ENCODE data around the gene CTU2. TPM values are rescaled to one million over a fixed set of nuclear protein-coding genes. Genes with fewer than 3 reads are reported as not detected.

CTU2 gene
- total RNA-seq, 1 donor from 2014 or later: 13.1 TPM

DNA sequence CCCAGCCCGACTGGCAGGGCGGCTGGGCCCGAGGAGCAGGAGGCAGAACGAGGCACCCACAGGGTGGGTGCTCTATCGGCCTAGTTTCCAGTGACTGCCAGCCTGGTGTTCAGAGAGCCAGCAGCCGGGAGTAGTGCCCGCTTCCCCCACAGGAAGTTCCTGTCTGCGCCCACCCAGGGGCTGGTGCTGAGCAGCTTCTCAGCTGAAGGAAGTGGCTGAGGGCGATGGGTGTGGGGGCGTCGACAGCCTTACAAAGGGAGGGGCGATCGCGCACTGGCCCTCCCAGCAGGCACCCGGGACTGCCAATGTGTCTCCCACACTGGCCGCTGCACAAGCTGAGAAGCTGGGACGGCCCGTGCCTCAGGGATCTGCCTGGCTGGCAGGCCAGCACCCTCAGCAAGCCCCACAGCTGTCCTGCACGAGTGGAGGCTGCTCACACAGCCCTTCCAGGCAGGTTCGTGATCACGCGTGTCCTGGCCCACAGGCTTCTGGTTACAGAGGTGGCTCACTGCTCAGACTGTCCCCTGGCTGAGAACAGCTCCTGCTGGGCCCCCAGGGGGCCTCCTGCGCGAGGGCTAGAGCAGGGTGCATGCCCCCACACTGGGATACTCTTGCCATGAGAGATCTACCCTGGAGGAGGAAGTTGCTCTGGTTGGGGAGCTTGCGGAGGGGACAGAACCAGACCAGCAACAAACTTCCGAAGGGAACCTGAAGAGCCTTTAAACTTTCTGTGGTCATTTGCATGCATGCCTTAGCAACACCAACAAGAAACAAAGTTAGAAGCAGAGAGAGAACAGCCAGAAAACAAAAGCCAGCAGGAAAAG lies 2.6 kb upstream of the CTU2 start:
- DNase-seq: peak; percentile 55
- Histone ChIP-seq H3K4me3 (peak overlapping the region; percentile 99), H3K27ac (replicated peaks) (peak overlapping the region; percentile 85), H3K36me3 (peaks cover 8% of the 10 kb centered on the region), H3K4me1 (peaks cover 81% of the 10 kb centered on the region), H3K27me3 (ENCODE audit: low read depth) (no peaks in the 10 kb centered on the region), H3K9me3 (replicated peaks) (no peaks in the 10 kb centered on the region)
- TF ChIP-seq, protein P1, sequence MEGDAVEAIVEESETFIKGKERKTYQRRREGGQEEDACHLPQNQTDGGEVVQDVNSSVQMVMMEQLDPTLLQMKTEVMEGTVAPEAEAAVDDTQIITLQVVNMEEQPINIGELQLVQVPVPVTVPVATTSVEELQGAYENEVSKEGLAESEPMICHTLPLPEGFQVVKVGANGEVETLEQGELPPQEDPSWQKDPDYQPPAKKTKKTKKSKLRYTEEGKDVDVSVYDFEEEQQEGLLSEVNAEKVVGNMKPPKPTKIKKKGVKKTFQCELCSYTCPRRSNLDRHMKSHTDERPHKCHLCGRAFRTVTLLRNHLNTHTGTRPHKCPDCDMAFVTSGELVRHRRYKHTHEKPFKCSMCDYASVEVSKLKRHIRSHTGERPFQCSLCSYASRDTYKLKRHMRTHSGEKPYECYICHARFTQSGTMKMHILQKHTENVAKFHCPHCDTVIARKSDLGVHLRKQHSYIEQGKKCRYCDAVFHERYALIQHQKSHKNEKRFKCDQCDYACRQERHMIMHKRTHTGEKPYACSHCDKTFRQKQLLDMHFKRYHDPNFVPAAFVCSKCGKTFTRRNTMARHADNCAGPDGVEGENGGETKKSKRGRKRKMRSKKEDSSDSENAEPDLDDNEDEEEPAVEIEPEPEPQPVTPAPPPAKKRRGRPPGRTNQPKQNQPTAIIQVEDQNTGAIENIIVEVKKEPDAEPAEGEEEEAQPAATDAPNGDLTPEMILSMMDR (IDR thresholded peaks at IDR 0.05; ENCODE audit: borderline replicate concordance): no peak
- intact Hi-C loops (cut with micrococcal nuclease): no loop called here

DNA sequence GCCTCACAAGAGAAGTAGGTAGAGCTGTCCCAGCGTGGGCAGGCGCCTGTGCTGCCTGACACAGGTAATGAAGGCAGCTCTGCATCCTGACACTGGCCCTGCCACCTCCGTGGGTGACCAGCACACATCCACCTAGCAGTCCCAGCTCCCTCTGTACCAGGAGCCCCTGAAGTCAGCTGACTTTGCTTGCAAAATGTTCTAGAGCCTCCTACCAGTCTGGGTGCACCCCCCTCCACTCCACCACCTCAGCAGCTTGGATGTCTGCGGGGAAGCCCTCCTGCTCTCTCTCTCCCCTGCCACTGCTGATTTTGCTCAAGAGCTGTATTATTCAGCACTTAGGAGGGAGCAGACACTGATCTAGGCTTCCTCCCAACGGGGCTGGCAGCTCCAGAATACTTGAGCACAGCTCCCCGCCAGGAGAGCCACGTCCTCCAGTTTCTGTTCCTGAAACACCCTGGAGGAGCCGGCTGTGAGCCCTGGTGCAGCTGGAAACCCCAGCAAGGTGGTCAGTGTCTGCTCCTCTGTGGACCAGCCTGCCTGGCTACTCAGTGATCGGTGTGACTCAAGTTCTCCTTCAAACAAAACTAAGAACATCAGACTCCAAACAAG lies 1.1 kb upstream of the CTU2 start:
- intact Hi-C loops (cut with micrococcal nuclease): no loop called here
- peaks cover 75% of the 10 kb centered on the region for H3K4me1 ChIP-seq
- peak overlapping the region; percentile 93 for H3K27ac ChIP-seq (replicated peaks)
- no peaks in the 10 kb centered on the region for H3K9me3 ChIP-seq (replicated peaks)
- no peaks in the 10 kb centered on the region for H3K36me3 ChIP-seq
- no peak for DNase-seq
- H3K4me3 ChIP-seq: peak overlapping the region; percentile 99
- no peaks in the 10 kb centered on the region for H3K27me3 ChIP-seq (ENCODE audit: low read depth)
- TF ChIP-seq, protein P1 (IDR thresholded peaks at IDR 0.05; ENCODE audit: borderline replicate concordance): no peak

DNA sequence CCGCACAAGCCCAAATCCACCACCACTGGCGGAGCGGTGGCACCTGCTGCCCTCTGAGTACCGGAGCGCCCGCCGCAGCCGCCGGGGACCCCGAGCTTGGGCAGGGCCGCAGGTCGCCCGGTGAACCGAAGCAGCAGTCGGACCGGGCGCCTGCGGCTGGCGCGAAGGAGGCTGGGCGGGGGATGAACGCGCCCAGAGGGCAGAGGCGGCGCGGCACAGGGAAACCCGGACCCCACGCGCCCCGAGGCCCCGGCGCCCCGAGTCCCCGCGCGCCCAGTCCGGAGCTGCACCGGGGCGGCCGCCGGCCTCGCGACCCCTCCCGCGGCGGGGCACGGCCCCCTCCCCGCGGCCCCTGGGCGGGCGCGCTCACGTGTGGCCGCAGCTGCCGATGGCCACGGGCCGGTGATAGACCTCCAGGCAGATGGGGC lies 488 bp upstream of the CTU2 start:
- H3K4me3 ChIP-seq: peak overlapping the region; percentile 99
- TF ChIP-seq, protein P1 (IDR thresholded peaks at IDR 0.05; ENCODE audit: borderline replicate concordance): no peak
- intact Hi-C loops (cut with micrococcal nuclease): no loop called here
- peaks cover 68% of the 10 kb centered on the region for H3K4me1 ChIP-seq
- peak overlapping the region; percentile 93 for H3K27ac ChIP-seq (replicated peaks)
- H3K27me3 ChIP-seq (ENCODE audit: low read depth): no peaks in the 10 kb centered on the region
- DNase-seq: no peak
- H3K36me3 ChIP-seq: no peaks in the 10 kb centered on the region
- H3K9me3 ChIP-seq (replicated peaks): no peaks in the 10 kb centered on the region

DNA sequence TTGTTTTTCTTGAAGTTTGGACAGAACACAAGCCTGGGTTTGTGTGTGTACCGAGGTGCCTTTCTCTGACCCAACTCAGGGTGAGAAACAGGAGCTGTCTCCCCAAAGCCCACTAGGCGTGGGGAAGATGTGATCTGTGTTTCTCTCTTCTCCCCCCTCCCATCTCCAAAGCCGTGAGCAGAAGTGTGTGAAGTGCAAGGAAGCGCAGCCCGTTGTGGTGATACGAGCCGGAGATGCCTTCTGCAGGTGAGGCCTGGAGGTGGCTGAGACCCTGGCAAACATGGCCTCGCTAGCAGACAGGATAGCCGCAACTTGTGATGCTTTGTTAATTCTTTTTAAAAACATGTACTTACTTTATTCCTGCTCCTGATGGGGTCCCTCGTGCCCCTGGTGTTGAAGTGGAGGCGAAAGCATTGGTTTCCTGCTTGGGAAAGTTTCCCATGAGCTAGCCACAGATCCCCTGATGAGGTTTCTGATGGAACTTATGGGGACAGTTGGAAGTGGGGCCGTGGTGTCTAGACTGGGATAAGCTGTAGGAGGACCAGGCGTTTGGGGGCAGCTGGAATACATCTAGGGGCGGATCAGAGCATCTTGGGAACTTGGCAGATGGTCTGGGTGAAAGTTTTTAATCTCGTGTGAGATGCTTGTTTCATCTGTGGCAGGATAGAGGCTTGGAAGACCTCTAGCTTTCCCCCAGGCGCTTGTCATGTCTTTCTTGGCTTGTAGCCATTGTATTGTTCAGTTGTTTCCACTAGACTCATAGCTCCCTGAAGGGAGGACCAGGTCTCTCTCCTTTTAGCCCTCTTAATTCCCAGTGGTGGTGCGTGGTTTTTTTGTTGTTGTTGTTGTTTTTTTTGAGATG lies 893 bp downstream of the CTU2 start:
- H3K9me3 ChIP-seq (replicated peaks): no peaks in the 10 kb centered on the region
- no peak for DNase-seq
- peak overlapping the region; percentile 93 for H3K27ac ChIP-seq (replicated peaks)
- peak overlapping the region; percentile 99 for H3K4me3 ChIP-seq
- TF ChIP-seq, protein P1 (IDR thresholded peaks at IDR 0.05; ENCODE audit: borderline replicate concordance): no peak
- peaks cover 54% of the 10 kb centered on the region for H3K4me1 ChIP-seq
- H3K36me3 ChIP-seq: no peaks in the 10 kb centered on the region
- intact Hi-C loops (cut with micrococcal nuclease): no loop called here
- H3K27me3 ChIP-seq (ENCODE audit: low read depth): no peaks in the 10 kb centered on the region

DNA sequence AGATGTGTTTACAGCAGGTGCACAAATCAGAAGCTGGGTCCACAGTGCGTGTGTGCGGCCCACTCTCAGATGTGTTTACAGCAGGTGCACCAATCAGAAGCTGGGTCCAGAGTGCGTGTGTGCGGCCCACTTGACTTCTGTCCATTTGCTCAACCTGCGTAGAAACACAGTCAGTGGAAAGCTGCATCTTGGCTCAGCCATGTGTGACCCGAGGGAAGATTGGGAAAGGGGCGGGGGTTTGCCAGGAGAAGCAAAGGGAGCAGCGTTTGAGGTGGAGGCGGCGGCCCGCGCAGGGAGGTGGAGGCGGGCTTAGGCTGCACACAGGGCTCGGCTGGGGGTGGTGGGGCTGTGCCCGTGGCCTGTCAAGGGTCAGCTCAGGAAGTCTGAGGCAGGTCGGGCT lies 4.3 kb downstream of the CTU2 start:
- no peak for DNase-seq
- Histone ChIP-seq H3K4me3 (no peak overlapping the region), H3K36me3 (peaks cover 24% of the 10 kb centered on the region), H3K9me3 (replicated peaks) (no peaks in the 10 kb centered on the region), H3K27ac (replicated peaks) (no peak overlapping the region), H3K27me3 (ENCODE audit: low read depth) (no peaks in the 10 kb centered on the region), H3K4me1 (peaks cover 21% of the 10 kb centered on the region)
- intact Hi-C loops (cut with micrococcal nuclease): no loop called here
- TF ChIP-seq, protein P1 (IDR thresholded peaks at IDR 0.05; ENCODE audit: borderline replicate concordance): no peak

Measured in left ventricle myocardium inferior (tissue), 1 donor.